GM18502 (cell line): ENCODE data around the gene PYGB.
"Not testable (repeated sequence)": the region's sequence is repeated elsewhere in the genome, so short reads cannot be mapped to it uniquely, and the experiment has no call there.

Experiments used
- ATAC-seq: cut with Tn5 transposase; IDR thresholded peaks from one replicate; pipeline ENCODE4 v1.9.1; 2021; ENCODE audit warnings: mild to moderate bottlenecking; ENCODE audit not compliant: unreplicated experiment, poor library complexity

Gene PYGB

GRCh38 chr20:25321991-25322390 is 74.1 kb downstream of the PYGB start:
- ATAC-seq: no peak

- ATAC-seq: no peak
Measured at GRCh38 chr20:25323496-25324246, 75.8 kb downstream of the PYGB start.

- no peak for ATAC-seq
Measured at GRCh38 chr20:25324412-25324811, 76.5 kb downstream of the PYGB start.

GRCh38 chr20:25325073-25325472 is 77.2 kb downstream of the PYGB start:
- no peak for ATAC-seq

GRCh38 chr20:25325997-25326396 is 78.1 kb downstream of the PYGB start:
- no peak for ATAC-seq

GRCh38 chr20:25327521-25328235 is 79.8 kb downstream of the PYGB start:
- no peak for ATAC-seq

- no peak for ATAC-seq
Measured at GRCh38 chr20:25328954-25329498, 81.1 kb downstream of the PYGB start.

- not testable (repeated sequence) for ATAC-seq
Measured at GRCh38 chr20:25334972-25335371, 87.1 kb downstream of the PYGB start.

GRCh38 chr20:25336561-25337422 is 88.9 kb downstream of the PYGB start:
- ATAC-seq: no peak

GRCh38 chr20:25338112-25339023 is 90.5 kb downstream of the PYGB start:
- no peak for ATAC-seq

GRCh38 chr20:25339608-25340007 is 91.7 kb downstream of the PYGB start:
- ATAC-seq: no peak

- ATAC-seq: no peak
Measured at GRCh38 chr20:25340380-25340779, 92.5 kb downstream of the PYGB start.

GRCh38 chr20:25341716-25342680 is 94.1 kb downstream of the PYGB start:
- no peak for ATAC-seq

- ATAC-seq: no peak
Measured at GRCh38 chr20:25344634-25345033, 96.7 kb downstream of the PYGB start.

GRCh38 chr20:25345721-25346120 is 97.8 kb downstream of the PYGB start:
- ATAC-seq: no peak

- no peak for ATAC-seq
Measured at GRCh38 chr20:25346349-25346748, 98.5 kb downstream of the PYGB start.
